Brain microvascular endothelial cell (primary cell): ENCODE measurements around the gene IPMK.
"Not testable (repeated sequence)": the region's sequence is repeated elsewhere in the genome, so short reads cannot be mapped to it uniquely, and the experiment has no call there.

Experiments used
- DNase-seq: peaks from one replicate; pipeline ENCODE4 v3.0.0-alpha.2; 2020
- H3K27ac ChIP-seq: fragments of 250-450 bp; sonication (Bioruptor Pico); 2 replicates; pipeline ENCODE4 v1.5.1; 2020; ENCODE audit warnings: mild to moderate bottlenecking, moderate library complexity
- H3K27me3 ChIP-seq: fragments of 250-450 bp; sonication (Bioruptor Pico); replicated peaks from 2 replicates; pipeline ENCODE4 v1.5.1; 2020; ENCODE audit warnings: mild to moderate bottlenecking
- H3K36me3 ChIP-seq: fragments of 250-450 bp; sonication (Bioruptor Pico); replicated peaks from 2 replicates; pipeline ENCODE4 v1.5.1; 2020; ENCODE audit warnings: mild to moderate bottlenecking
- H3K4me3 ChIP-seq: 2 replicates; pipeline ENCODE4 v1.5.1; 2011; ENCODE audit warnings: low read depth, mild to moderate bottlenecking, control low read depth, low read length, moderate library complexity
- in situ Hi-C: cut with HindIII; loops from 2 replicates; pipeline ENCODE4 v1.10.0; 2017; ENCODE audit warnings: low sequenced_read_pairs, low pct_ligation_motif_present
- TF ChIP-seq, protein P1 (sequence below): IDR thresholded peaks from 2 replicates; pipeline ENCODE4 v1.5.1; 2011; ENCODE audit warnings: low read depth, mild to moderate bottlenecking, moderate library complexity, low read length, control low read depth, inconsistent platforms; ENCODE audit errors: missing control alignments

The IPMK gene

DNA sequence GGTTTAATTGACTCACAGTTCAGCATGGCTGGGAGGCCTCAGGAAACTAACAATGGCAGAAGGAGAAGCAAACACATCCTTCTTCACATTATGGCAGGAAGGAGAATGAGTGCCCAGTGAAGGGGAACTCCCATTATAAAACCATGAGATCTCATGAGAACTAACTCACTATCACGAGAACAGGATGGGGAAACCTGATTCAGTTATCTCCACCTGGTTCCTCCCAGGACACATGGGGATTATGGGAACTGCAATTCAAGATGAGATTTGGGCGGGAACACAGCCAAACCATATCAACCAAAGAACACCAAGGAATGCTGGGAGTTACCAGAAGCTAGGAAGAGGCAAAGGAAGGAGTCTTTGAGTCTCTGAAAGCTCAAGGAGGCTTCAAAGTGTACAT is 94.3 kb downstream of the IPMK start:
- no peak for DNase-seq

DNA sequence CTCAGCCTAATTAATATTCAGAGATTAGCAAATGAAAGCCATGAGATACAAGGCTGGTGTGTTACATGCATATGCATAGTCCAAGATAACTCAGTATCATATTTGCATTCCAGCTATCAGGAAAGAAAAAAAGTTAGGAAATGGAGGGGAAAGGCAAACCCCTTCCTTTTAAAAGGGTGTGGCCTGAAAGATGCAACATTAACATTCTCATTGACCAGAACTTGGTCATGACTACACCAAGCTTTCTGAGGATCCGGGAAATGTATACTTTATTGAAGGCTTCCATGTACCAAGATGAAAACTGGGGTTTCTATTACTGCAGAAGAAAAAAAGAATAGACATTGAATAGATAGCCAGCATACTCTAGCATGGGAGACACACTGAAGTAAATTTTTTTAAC is 96.5 kb downstream of the IPMK start:
- Histone ChIP-seq H3K36me3 (no peaks in the 10 kb centered on the region), H3K4me3 (no peak overlapping the region), H3K27ac (no peak overlapping the region), H3K27me3 (no peaks in the 10 kb centered on the region)
- in situ Hi-C loops, result no loop called here
- TF ChIP-seq, protein P1, sequence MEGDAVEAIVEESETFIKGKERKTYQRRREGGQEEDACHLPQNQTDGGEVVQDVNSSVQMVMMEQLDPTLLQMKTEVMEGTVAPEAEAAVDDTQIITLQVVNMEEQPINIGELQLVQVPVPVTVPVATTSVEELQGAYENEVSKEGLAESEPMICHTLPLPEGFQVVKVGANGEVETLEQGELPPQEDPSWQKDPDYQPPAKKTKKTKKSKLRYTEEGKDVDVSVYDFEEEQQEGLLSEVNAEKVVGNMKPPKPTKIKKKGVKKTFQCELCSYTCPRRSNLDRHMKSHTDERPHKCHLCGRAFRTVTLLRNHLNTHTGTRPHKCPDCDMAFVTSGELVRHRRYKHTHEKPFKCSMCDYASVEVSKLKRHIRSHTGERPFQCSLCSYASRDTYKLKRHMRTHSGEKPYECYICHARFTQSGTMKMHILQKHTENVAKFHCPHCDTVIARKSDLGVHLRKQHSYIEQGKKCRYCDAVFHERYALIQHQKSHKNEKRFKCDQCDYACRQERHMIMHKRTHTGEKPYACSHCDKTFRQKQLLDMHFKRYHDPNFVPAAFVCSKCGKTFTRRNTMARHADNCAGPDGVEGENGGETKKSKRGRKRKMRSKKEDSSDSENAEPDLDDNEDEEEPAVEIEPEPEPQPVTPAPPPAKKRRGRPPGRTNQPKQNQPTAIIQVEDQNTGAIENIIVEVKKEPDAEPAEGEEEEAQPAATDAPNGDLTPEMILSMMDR, result no peak
- no peak for DNase-seq

More for the DNA sequence above, 94.3 kb downstream of the IPMK start:
- TF ChIP-seq, protein P1, result no peak
- H3K27ac ChIP-seq, result no peak overlapping the region
- no peaks in the 10 kb centered on the region for H3K27me3 ChIP-seq
- in situ Hi-C loops, result no loop called here
- H3K4me3 ChIP-seq, result no peak overlapping the region
- no peaks in the 10 kb centered on the region for H3K36me3 ChIP-seq

DNA sequence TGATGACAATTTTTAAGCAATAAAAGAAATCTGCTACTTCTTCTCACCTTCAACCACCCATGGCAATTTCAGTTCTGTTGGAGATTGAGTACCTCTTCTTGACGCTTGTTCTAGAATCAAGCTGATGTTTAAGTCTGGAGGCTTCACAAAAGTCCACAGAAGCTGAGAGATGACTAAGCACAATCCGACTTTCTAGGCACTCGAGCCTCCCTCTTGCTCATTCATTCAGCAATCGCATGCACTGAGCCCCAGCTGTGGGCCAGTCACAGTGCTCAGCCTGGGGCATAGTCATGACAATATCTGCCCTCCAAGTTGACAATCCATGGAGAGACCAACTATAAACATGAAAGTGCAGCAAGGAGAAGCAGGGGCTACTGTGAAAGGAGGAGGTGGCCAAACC is 103.2 kb downstream of the IPMK start:
- TF ChIP-seq, protein P1, result no peak
- no peak for DNase-seq
- Histone ChIP-seq H3K4me3 (no peak overlapping the region), H3K36me3 (no peaks in the 10 kb centered on the region), H3K27me3 (no peaks in the 10 kb centered on the region), H3K27ac (no peak overlapping the region)
- in situ Hi-C loops, result no loop called here

DNA sequence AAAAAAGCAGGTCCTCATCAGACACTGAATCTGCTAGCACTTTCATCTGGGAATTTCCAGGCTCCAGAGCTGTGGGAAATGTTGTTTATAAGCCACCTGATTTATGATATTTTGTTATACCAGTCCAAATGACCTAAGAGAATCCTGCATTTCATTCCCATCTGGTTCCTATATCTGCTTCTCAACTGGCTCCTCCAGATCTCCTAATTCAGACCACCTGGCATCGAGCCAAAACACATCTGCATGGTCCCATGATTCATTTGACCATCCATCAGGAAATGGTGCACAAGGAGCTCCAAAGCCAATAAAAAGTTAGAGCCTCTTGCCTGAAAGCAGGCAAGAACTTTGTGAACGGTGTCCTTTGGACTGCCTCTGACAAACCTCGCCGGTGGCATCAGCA is 108.9 kb downstream of the IPMK start:
- H3K36me3 ChIP-seq, result no peaks in the 10 kb centered on the region
- DNase-seq, result no peak
- no peaks in the 10 kb centered on the region for H3K27me3 ChIP-seq
- TF ChIP-seq, protein P1, result no peak
- no peak overlapping the region for H3K27ac ChIP-seq
- in situ Hi-C loops, result no loop called here
- H3K4me3 ChIP-seq, result no peak overlapping the region

DNA sequence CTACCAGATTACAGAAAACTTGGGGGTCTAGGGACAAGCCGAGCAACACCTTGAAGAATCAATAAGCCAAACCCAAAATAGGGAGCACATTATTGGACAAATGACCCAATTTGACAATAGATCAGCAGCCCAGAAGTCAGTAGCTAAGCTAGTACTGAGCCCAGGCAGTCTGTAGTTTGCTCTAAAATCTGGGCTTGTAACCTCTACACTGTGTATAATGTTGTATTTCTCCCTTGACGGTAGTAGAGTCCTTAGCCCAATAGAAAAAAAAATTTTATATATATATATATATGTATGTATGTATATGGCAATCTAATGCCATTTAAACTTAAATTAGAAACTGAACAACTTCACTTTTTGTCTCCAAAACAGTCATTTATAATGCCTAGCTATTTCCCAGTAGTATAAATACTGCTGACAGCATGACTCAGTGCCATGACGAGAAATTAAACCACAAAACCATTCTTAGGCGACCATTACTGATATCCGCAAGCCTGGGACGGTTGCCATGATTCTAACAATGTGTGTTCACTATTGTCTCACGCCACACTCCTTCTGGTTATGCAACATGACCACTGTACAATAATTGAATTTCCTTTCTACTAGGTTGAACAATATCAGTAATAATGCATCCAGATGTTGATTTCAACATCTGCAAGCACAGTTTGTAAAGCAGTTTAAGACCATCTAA is 110.5 kb downstream of the IPMK start:
- H3K4me3 ChIP-seq, result no peak overlapping the region
- peak; percentile 99 for DNase-seq
- H3K27ac ChIP-seq, result peak overlapping the region; percentile 30
- H3K27me3 ChIP-seq, result no peaks in the 10 kb centered on the region
- in situ Hi-C loops, result no loop called here
- no peaks in the 10 kb centered on the region for H3K36me3 ChIP-seq
- TF ChIP-seq, protein P1, result no peak

DNA sequence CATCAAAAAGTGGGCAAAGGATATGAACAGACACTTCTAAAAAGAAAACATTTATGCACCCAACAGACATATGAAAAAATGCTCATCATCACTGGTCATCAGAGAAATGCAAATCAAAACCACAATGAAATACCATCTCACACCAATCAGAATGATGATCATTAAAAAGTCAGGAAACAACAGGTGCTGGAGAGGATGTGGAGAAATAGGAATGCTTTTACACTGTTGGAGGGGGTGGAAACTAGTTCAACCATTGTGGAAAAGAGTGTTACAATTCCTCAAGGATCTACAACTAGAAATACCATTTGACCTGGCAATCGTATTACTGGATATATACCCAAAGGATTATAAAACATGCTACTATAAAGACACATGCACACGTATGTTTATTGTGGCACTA is 111.8 kb downstream of the IPMK start:
- DNase-seq, H3K4me3 ChIP-seq, in situ Hi-C loops, H3K36me3 ChIP-seq, H3K27ac ChIP-seq, H3K27me3 ChIP-seq: not testable (repeated sequence)
